Fibroblast of the aortic adventitia (primary cell): Measurements from ENCODE around the gene TRAF3. TPM values are rescaled to one million over a fixed set of nuclear protein-coding genes. Genes with fewer than 3 reads are reported as not detected.

Experiments
- DNase-seq: peaks from one replicate; pipeline ENCODE4 v3.0.0-alpha.2; 2010; ENCODE audit warnings: low read depth
- H3K4me3 ChIP-seq: 2 replicates; pipeline ENCODE4 v1.5.1; 2011; ENCODE audit warnings: low read depth, mild to moderate bottlenecking, control low read depth, low read length, moderate library complexity
- CTCF ChIP-seq: IDR thresholded peaks from 2 replicates; pipeline ENCODE4 v1.5.1; 2011; ENCODE audit warnings: mild to moderate bottlenecking, low read length, control low read depth, inconsistent platforms; ENCODE audit not compliant: insufficient read depth
- total RNA-seq: library from RNA; depleted of rRNA; stranded (reverse); fragments of >200 nt; gene quantifications from 2 replicates; pipeline ENCODE4 v1.2.3, GENCODE V29; 2012; ENCODE audit warnings: low replicate concordance

The TRAF3 gene
- total RNA-seq, 1 donor, result 19.3 TPM

- DNase-seq, result no peak
- TF ChIP-seq CTCF, result no peak
Measured at GRCh38 chr14:102878970-102879460, 101.8 kb downstream of the TRAF3 start.

DNA sequence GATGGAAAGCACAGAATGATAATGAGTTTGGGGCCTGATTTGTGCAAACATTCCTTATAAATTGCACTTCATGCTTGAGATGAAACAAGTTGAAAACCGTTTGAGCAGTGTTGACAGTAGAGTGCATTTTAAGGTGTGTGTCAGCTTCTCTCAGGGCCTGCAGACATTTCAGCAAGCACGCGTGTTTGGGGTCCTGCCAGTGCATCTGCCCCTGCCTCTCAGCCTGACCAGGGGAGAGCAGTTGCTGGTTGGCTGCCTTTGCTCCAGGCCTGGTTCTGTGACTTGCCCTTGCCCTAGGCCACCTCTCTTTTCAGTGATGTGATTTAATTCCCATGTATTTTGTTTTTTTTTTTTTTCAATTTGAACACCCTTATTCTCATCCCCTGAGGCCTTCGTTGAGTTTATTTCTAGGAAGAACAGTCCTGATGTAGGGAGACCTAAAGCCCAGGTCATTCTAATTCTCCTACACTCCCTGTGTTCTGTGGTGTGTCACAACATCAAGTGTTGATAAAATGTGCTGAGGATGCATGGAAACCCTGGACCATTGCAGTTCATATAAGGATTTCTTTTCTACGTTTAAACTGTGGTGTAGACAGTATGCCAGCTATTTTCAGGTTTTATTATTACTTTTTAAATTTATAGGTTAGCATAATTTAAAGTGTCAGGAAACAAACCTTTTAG lies 105.1 kb downstream of the TRAF3 start:
- TF ChIP-seq CTCF, result no peak
- H3K4me3 ChIP-seq, result no peak overlapping the region
- no peak for DNase-seq

More at GRCh38 chr14:102878970-102879460, 101.8 kb downstream of the TRAF3 start:
- no peak overlapping the region for H3K4me3 ChIP-seq

DNA sequence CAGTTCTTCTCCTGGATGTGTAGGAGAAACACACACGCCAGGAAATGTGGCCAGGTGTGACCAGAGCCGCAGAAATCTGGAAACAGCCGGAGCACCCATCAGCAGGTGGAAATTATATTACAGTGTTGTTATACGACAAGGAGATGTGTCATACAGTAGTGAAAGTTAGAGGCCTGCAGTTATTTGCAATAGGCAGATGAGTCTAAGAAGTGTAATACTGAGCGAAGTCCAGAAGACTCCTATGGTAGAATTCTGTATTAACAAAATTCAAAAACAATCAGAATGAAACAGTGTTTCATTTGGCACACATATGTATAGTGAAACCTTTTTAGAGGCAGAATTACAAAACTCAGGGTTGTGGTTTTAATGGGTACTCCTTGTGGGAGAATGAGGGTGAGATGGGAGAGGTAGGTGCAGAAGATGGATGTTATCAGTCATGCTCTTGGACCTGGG lies 105.9 kb downstream of the TRAF3 start:
- no peak overlapping the region for H3K4me3 ChIP-seq
- no peak for DNase-seq
- TF ChIP-seq CTCF, result no peak

- no peak for DNase-seq
- H3K4me3 ChIP-seq, result no peak overlapping the region
- no peak for TF ChIP-seq CTCF
Measured at GRCh38 chr14:102883554-102883953, 106.3 kb downstream of the TRAF3 start.

DNA sequence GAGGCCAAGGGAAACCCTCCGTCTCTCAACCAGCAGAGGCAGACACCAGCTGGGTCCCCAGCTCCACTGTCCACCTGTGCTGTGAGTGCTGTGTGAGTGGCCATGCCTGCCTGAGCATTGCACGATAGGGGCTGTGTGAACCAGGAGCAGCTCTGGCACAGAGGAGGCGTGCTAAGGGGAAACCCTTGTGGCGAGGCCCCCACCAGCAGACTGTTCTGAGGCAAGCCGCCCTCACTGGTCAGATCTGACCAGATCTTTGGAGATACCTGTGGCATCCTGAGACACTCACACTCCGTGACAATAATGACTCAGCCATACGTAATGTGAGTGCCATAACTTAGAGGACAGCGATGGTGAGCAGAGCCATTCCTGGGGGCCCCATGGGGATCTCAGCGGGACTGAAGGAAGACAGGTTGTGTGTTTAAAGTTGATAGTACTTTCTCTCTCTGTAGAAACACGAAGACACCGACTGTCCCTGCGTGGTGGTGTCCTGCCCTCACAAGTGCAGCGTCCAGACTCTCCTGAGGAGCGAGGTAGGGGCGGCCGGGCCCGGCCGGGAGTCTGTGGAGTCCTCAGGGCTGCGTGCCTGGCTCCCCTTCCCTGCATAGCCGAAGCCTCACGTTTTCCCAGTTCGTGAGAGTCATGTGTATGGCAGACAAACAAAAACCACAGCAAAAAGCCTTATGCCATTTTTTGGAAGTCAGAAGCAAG lies 108.6 kb downstream of the TRAF3 start:
- no peak for DNase-seq
- H3K4me3 ChIP-seq, result no peak overlapping the region
- no peak for TF ChIP-seq CTCF

- DNase-seq, result no peak
- no peak for TF ChIP-seq CTCF
- H3K4me3 ChIP-seq, result no peak overlapping the region
Measured at GRCh38 chr14:102888748-102889147, 111.5 kb downstream of the TRAF3 start.
